ENCODE measurements around the gene PRR5. TPM values are rescaled to one million over a fixed set of nuclear protein-coding genes. Genes with fewer than 3 reads are reported as not detected.

PRR5 gene
- total and polyA plus RNA-seq, 2 of the 13 experiments (the other 11 are each of a cell fraction or from before 2014, with no cell fraction given), result 11.6 to 27.5 TPM

GRCh38 chr22:44660051-44660830, 41.8 kb upstream of the PRR5 start:
- H3K27me3 ChIP-seq (ENCODE audit: control insufficient read depth in 1 of 2, insufficient read depth in 2 of 2, low read length in 2 of 2), result peaks cover 5 to 34% of the 10 kb centered on the region in 2 experiments
- no peak for FAIRE-seq

GRCh38 chr22:44661070-44661469, 40.9 kb upstream of the PRR5 start:
- CTCF ChIA-PET (ENCODE audit: low intra/inter-chr PET ratio, low total read pairs), result no interaction called here
- TF ChIP-seq ZNF850 (CRISPR knock-in tag; conservative IDR thresholded peaks at IDR 0.05) (no peak), ZBTB44 (CRISPR knock-in tag; IDR thresholded peaks at IDR 0.05) (no peak), MLX (CRISPR knock-in tag; IDR thresholded peaks at IDR 0.05) (no peak), EP300 (IDR thresholded peaks at IDR 0.05; ENCODE audit: low read depth in 2 of 2, low read length in 2 of 2) (no peak), EP300 (CRISPR knock-in tag; IDR thresholded peaks at IDR 0.05; ENCODE audit: borderline replicate concordance) (no peak), ZNF501 (CRISPR knock-in tag; IDR thresholded peaks at IDR 0.05) (no peak)

More at GRCh38 chr22:44660051-44660830, 41.8 kb upstream of the PRR5 start:
- in situ Hi-C loops (cut with HindIII; ENCODE audit: extremely low pct_ligation_motif_present, low pct_unique_long_range_greater_than_20kb), result no loop called here
- Histone ChIP-seq H3K9me3 (ENCODE audit: low read length) (no peaks in the 10 kb centered on the region), H3K27ac (ENCODE audit: extremely low read length, insufficient read depth, low read length) (no peak overlapping the region), H2AFZ (ENCODE audit: low read length) (no peak overlapping the region), H3K4me1 (ENCODE audit: insufficient read depth, low read length) (peaks cover 8% of the 10 kb centered on the region), H3K36me3 (replicated peaks in 1 of 2; ENCODE audit: control insufficient read depth in 1 of 2, insufficient read depth in 2 of 2, low read length in 2 of 2) (no peaks in the 10 kb centered on the region), H3K9ac (ENCODE audit: insufficient read depth, low read depth, low read length) (no peak overlapping the region), H3K79me2 (ENCODE audit: insufficient read depth, low read length) (no peaks in the 10 kb centered on the region), H3K4me2 (ENCODE audit: low read depth, low read length) (no peak overlapping the region), H3K4me3 (replicated peaks in 1 of 3; ENCODE audit: insufficient read depth in 1 of 3, low read depth in 2 of 3, low read length in 3 of 3) (no peak overlapping the region), H4K20me1 (ENCODE audit: insufficient read depth, low read length) (no peaks in the 10 kb centered on the region)
- BruUV-seq (replicated peaks), result no TSS peak
- WGBS (ENCODE audit: low lambda C conversion rate), result 61% methylated on average over 9 of the region's 23 CpGs
- ChIA-PET POLR2A (no interaction called here), CTCF (ENCODE audit: low intra/inter-chr PET ratio, low total read pairs) (no interaction called here)
- DNase-seq (ENCODE audit: low spot score) (no peak), ATAC-seq (no peak)
- intact Hi-C loops (cut with micrococcal nuclease; ENCODE audit: unreplicated experiment), result no loop called here
- TF ChIP-seq DNMT1 (CRISPR knock-in tag; IDR thresholded peaks at IDR 0.05) (no peak), ZNF3 (CRISPR knock-in tag; IDR thresholded peaks at IDR 0.05) (no peak), FOXJ3 (CRISPR knock-in tag; IDR thresholded peaks at IDR 0.05; ENCODE audit: borderline replicate concordance) (no peak), ZNF879 (CRISPR knock-in tag; IDR thresholded peaks at IDR 0.05) (no peak), KDM2A (CRISPR knock-in tag; IDR thresholded peaks at IDR 0.05; ENCODE audit: borderline replicate concordance, low read depth) (no peak), ZNF619 (CRISPR knock-in tag; IDR thresholded peaks at IDR 0.05) (no peak), IRF1 (CRISPR knock-in tag; IDR thresholded peaks at IDR 0.05; ENCODE audit: low read depth) (no peak), CBX2 (IDR thresholded peaks at IDR 0.05; ENCODE audit: low read depth, low read length) (no peak), CBX2 (CRISPR knock-in tag; IDR thresholded peaks at IDR 0.05; ENCODE audit: low read depth) (no peak), LCORL (IDR thresholded peaks at IDR 0.05) (no peak), LCORL (CRISPR knock-in tag; IDR thresholded peaks at IDR 0.05) (no peak), MYNN (CRISPR knock-in tag; IDR thresholded peaks at IDR 0.05; ENCODE audit: low read depth) (no peak), KLF11 (CRISPR knock-in tag; IDR thresholded peaks at IDR 0.05) (no peak), CENPT (CRISPR knock-in tag; IDR thresholded peaks at IDR 0.05; ENCODE audit: low read depth) (no peak)

More at GRCh38 chr22:44661070-44661469, 40.9 kb upstream of the PRR5 start:
- Histone ChIP-seq H3K27me3 (ENCODE audit: control insufficient read depth in 1 of 2, insufficient read depth in 2 of 2, low read length in 2 of 2) (peaks cover 5 to 34% of the 10 kb centered on the region in 2 experiments), H3K9me3 (ENCODE audit: low read length) (no peaks in the 10 kb centered on the region), H3K9ac (ENCODE audit: insufficient read depth, low read depth, low read length) (no peak overlapping the region), H3K27ac (ENCODE audit: extremely low read length, insufficient read depth, low read length) (no peak overlapping the region), H3K4me3 (replicated peaks in 1 of 3; ENCODE audit: insufficient read depth in 1 of 3, low read depth in 2 of 3, low read length in 3 of 3) (no peak overlapping the region), H4K20me1 (ENCODE audit: insufficient read depth, low read length) (no peaks in the 10 kb centered on the region), H2AFZ (ENCODE audit: low read length) (no peak overlapping the region), H3K4me1 (ENCODE audit: insufficient read depth, low read length) (peaks cover 12% of the 10 kb centered on the region), H3K4me2 (ENCODE audit: low read depth, low read length) (no peak overlapping the region), H3K79me2 (ENCODE audit: insufficient read depth, low read length) (no peaks in the 10 kb centered on the region), H3K36me3 (replicated peaks in 1 of 2; ENCODE audit: control insufficient read depth in 1 of 2, insufficient read depth in 2 of 2, low read length in 2 of 2) (no peaks in the 10 kb centered on the region)
- ATAC-seq (no peak), DNase-seq (ENCODE audit: low spot score) (no peak), FAIRE-seq (no peak)
- POLR2A ChIA-PET, result interaction anchor here (1.0 kb wide), 1 partner anchor 15 kb away, joined by 3 read pairs; no protein-coding TSS in a partner anchor
- no TSS peak for BruUV-seq (replicated peaks)
- 32% methylated on average over 8 of the region's 14 CpGs for WGBS (ENCODE audit: low lambda C conversion rate)
- in situ Hi-C loops (cut with HindIII; ENCODE audit: extremely low pct_ligation_motif_present, low pct_unique_long_range_greater_than_20kb), result no loop called here
- intact Hi-C loops (cut with micrococcal nuclease; ENCODE audit: unreplicated experiment), result no loop called here
